Left lung (tissue), 10 donors: ENCODE results near the gene KLHL25. TPM values are rescaled to one million over a fixed set of nuclear protein-coding genes. Genes with fewer than 3 reads are reported as not detected.

Experiments used
- ATAC-seq: fragments of 200-7000 bp; cut with Tn5 transposase; one replicate; pipeline ENCODE4 v1.9.1; 2020; ENCODE audit warnings: moderate library complexity
- DNase-seq, 4 donors: peaks; one replicate each; pipeline ENCODE4 v3.0.0-alpha.2; 2013 to 2020
- H3K27ac ChIP-seq, 2 donors: fragments of 200-600 bp; sonication (generic) in 1 of 2; one replicate each; pipeline versions ENCODE4 v1.5.0 to v1.8.0; 2020 to 2021
- H3K27me3 ChIP-seq, 2 donors: fragments of 200-600 bp; sonication (generic) in 1 of 2; one replicate each; pipeline versions ENCODE4 v1.5.0 to v1.8.0; 2020 to 2021
- H3K36me3 ChIP-seq, 2 donors: fragments of 200-600 bp; sonication (generic) in 1 of 2; one replicate each; pipeline versions ENCODE4 v1.5.0 to v1.8.0; 2020 to 2021
- H3K4me1 ChIP-seq, 2 donors: fragments of 200-600 bp; one replicate each; pipeline ENCODE4 v1.8.0; 2021
- H3K4me3 ChIP-seq, 2 donors: fragments of 200-600 bp; sonication (generic) in 1 of 2; one replicate each; pipeline versions ENCODE4 v1.5.0 to v1.8.0; 2020 to 2021; ENCODE audit warnings: mild to moderate bottlenecking in 1 of 2
- H3K9me3 ChIP-seq, 2 donors: fragments of 200-600 bp; sonication (generic) in 1 of 2; one replicate each; pipeline versions ENCODE4 v1.5.0 to v1.8.0; 2020 to 2021
- intact Hi-C, 2 donors: fragments of 100-400 bp; cut with DNase I; formaldehyde crosslinking; loops; one replicate each; pipeline versions ENCODE4 v1.11.2 to v1.14.2; 2022
- polyA plus RNA-seq, 6 donors: library from polyadenylated mRNA; unstranded; fragments of 120-200 nt; gene quantifications; one replicate each; pipeline ENCODE4 v1.2.1, GENCODE V29; 2013; ENCODE audit not compliant: insufficient read length in 6 of 6
- total RNA-seq, 2 donors: library from RNA; stranded (reverse); fragmentation: NEBNext Ultra II Directional; extraction: Animal tissue kit (Norgen Biotek cat#: 25700); gene quantifications; one replicate each; pipeline ENCODE4 v1.2.1, GENCODE V29; 2021
- TF ChIP-seq, protein P1 (sequence below), 2 donors: fragments of 200-600 bp; sonication (generic) in 1 of 2; IDR thresholded peaks; one replicate each; pipeline versions ENCODE4 v1.5.0 to v1.8.0; 2021; ENCODE audit warnings: antibody characterized with exemption in 2 of 2
- donor health status: DM: no; HTN: yes; CAD: no.
- donor health status: DM: no; HTN: no; CAD: no.

Gene KLHL25
- total and polyA plus RNA-seq, 8 donors, result 4.4 to 7.9 (median 6.0) TPM

DNA sequence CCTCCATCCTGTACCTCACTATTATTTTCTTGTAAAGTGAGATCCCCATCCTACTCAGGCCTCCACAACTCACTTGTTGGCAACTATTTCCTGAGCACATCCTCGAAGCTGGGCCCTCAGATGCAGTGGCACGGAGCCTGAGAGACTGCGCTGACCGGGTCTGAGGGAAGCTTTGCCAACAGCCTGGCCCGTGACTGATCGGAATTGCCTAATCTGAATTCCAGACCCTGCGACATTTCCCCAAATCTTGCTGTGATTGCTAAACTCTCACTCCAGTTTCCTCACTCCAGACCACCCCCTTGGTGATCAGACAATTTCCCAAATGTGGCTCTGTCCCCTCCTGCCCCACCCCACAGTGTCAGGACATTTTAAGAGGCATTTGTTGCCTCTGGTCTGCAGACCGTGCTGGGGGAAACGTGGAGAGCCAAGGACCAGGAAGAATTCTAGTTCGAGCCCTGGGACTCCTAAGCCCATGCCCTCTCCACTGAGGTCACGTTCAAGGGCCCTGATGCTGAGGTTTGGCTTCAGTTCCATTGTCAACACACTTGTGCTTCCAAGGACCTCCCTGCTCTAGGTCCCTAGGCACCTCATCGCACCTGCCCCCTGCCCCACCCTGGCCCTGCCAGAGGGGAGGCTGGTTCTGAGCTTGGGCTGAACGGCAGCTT, 22.8 kb downstream of the KLHL25 start:
- peak overlapping the region; percentile 18 to 51 for H3K27ac ChIP-seq
- H3K4me3 ChIP-seq, result no peak overlapping the region
- DNase-seq (peak; percentile 63 to 81 (median 78)), ATAC-seq (peak; percentile 81)
- TF ChIP-seq, protein P1, sequence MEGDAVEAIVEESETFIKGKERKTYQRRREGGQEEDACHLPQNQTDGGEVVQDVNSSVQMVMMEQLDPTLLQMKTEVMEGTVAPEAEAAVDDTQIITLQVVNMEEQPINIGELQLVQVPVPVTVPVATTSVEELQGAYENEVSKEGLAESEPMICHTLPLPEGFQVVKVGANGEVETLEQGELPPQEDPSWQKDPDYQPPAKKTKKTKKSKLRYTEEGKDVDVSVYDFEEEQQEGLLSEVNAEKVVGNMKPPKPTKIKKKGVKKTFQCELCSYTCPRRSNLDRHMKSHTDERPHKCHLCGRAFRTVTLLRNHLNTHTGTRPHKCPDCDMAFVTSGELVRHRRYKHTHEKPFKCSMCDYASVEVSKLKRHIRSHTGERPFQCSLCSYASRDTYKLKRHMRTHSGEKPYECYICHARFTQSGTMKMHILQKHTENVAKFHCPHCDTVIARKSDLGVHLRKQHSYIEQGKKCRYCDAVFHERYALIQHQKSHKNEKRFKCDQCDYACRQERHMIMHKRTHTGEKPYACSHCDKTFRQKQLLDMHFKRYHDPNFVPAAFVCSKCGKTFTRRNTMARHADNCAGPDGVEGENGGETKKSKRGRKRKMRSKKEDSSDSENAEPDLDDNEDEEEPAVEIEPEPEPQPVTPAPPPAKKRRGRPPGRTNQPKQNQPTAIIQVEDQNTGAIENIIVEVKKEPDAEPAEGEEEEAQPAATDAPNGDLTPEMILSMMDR (IDR thresholded peaks at IDR 0.05), result no peak
- no peaks in the 10 kb centered on the region for H3K27me3 ChIP-seq
- H3K4me1 ChIP-seq, result peaks cover 13 to 15% of the 10 kb centered on the region in 2 donors
- peaks cover 0 to 17% of the 10 kb centered on the region in 2 donors for H3K36me3 ChIP-seq
- intact Hi-C loops, result no loop called here
- H3K9me3 ChIP-seq, result no peaks in the 10 kb centered on the region

DNA sequence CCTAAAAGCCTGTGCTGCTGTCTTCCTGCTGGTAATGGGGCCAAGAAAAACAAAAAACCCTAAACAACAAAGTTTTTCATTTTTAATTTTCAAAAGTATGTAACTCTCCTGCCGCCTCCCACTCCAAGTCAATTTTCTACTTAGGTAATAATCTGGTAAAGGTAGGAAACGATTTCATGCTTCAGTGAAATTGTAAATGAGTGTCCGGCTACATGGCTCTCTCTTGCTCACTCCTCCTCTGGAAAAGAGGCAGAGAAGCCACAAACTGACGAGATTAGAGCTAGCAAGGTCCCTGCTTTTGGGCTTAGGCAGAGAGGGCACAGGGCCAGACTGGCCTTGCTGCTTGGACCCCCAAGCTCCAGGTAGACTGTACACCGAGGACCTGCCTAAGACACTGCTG, 23.5 kb downstream of the KLHL25 start:
- intact Hi-C loops, result no loop called here
- DNase-seq (no peak), ATAC-seq (no peak)
- no peaks in the 10 kb centered on the region for H3K27me3 ChIP-seq
- no peak overlapping the region for H3K4me3 ChIP-seq
- TF ChIP-seq, protein P1 (IDR thresholded peaks at IDR 0.05), result no peak
- H3K36me3 ChIP-seq, result peaks cover 0 to 17% of the 10 kb centered on the region in 2 donors
- peak overlapping the region; percentile 23 to 51 for H3K27ac ChIP-seq
- no peaks in the 10 kb centered on the region for H3K9me3 ChIP-seq
- peaks cover 11 to 13% of the 10 kb centered on the region in 2 donors for H3K4me1 ChIP-seq

DNA sequence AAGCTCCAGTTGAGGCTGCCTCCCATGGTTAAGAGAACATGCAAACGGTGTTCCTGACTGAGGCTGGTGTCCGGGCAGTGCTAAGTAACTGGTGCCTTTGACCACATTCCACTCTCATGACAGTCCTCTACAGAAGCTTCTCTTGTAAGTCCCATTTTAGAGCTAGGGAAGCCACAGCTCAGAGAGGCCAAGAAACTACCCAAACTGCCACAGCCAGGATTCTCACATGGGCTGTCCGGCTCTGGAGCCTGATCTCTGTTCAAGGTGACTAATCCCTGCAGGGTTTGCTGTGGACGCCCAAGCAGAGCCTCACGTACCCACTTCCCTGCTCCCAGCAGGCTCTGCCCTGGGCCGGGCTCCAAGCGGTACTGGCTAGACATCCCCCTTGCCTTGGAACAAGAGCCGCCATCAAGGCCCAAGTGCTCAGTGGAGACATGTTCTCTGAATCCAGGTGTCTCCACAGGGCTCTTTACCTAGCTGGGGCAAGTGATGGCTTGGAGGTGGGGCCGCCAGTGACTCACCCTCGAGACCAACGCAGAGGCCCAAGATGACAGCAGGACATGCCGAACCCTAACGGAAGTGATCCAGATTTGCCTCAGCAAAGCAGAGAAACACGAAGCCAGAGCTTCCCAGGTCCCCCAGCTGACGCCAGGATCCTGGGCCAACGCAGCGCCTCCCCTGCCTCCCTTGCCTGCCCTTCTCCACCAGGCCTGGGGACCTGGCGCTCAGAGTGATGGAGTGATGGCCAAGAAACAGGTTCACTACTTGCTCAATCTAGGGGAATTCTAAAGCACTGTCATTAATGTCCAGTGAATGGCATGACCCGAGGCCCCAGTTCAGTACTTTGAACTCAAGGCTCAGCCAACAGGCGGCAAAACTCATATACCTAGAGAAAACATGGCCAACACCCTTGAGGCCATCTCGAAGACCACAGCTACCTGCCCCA, 24.4 kb downstream of the KLHL25 start:
- TF ChIP-seq, protein P1 (IDR thresholded peaks at IDR 0.05), result no peak
- no peaks in the 10 kb centered on the region for H3K27me3 ChIP-seq
- DNase-seq, result peak in 1 of 4 donors; percentile 68
- peaks cover 11 to 13% of the 10 kb centered on the region in 2 donors for H3K4me1 ChIP-seq
- no peak overlapping the region for H3K27ac ChIP-seq
- ATAC-seq, result no peak
- H3K9me3 ChIP-seq, result no peaks in the 10 kb centered on the region
- intact Hi-C loops, result no loop called here
- H3K4me3 ChIP-seq, result no peak overlapping the region
- peaks cover 0 to 17% of the 10 kb centered on the region in 2 donors for H3K36me3 ChIP-seq

DNA sequence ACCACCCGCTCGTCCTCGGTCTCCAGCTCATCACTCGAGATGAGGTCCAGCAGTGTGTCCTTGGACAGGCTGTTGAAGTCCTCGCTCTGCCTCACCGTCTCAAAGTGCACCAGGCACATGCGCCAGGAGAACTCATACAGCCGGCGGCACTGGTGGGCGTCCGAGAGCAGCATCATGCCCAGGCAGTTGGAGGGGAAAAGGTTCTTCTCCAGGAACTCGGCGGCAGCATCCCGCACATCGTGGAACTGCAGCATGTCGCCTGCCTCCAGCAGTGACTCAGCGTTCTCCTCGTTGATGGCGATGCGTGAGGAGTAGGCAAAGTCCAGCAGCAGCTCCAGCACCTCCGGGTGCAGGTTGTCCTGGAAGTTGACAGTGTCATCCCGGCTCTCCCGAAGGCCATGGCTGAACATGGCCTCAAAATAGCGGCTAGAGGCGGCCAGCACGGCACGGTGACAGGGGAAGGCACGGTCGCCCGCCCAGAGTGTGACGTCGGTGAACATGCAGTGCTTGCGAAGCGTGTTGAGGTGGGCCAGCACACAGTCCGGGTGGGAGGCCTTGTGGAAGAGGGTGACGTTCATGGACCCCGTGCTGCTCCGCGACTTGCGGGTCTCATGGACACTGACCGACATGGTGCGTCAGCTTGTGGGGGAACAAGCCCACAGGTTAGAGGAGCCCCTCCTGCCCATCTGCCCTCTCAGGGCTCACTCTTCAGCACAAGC, 25.4 kb downstream of the KLHL25 start:
- ATAC-seq, result no peak
- peaks cover 13 to 14% of the 10 kb centered on the region in 2 donors for H3K4me1 ChIP-seq
- H3K27me3 ChIP-seq, result no peaks in the 10 kb centered on the region
- H3K36me3 ChIP-seq, result peaks cover 0 to 17% of the 10 kb centered on the region in 2 donors
- peak in 1 of 4 donors; percentile 51 for DNase-seq
- H3K9me3 ChIP-seq, result no peaks in the 10 kb centered on the region
- intact Hi-C loops, result no loop called here
- no peak overlapping the region for H3K27ac ChIP-seq
- no peak overlapping the region for H3K4me3 ChIP-seq
- TF ChIP-seq, protein P1 (IDR thresholded peaks at IDR 0.05), result no peak
